Coronary artery (tissue), 2 donors: ENCODE measurements around the gene LMO2.

Source experiments
- DNase-seq: peaks from one replicate; pipeline ENCODE4 v3.0.0-alpha.2; 2017; ENCODE audit warnings: low spot score
- H3K27ac ChIP-seq, 2 donors: fragments of 200-600 bp; sonication (generic); one replicate each; pipeline ENCODE4 v1.5.1; 2016 to 2019
- H3K4me3 ChIP-seq: fragments of 200-600 bp; sonication (generic); 2 replicates; pipeline ENCODE4 v1.5.1; 2016; ENCODE audit warnings: mild to moderate bottlenecking, moderate library complexity
- CTCF ChIP-seq: fragments of 200-600 bp; sonication (generic); IDR thresholded peaks from one replicate; pipeline ENCODE4 v1.5.1; 2019; ENCODE audit warnings: antibody characterized with exemption

Gene LMO2

DNA sequence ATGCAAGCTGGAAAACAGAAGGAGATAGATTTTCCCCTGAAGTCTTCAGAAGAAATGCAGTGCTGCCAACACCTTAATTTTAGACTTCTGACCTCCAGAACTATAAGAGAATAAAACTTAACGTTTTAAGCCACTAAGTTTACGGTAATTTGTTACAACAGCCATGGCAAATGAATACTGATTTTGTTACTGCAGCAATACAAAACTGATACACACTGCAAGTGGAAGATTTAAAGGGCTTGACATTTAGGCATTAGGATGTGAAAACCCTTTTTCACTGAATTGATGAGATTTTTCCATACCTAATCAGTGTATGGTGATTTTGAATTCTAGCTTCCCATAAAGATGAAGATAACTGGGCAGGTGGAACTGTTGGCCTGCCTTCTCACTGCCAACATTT, 22.1 kb upstream of the LMO2 start:
- no peak for TF ChIP-seq CTCF
- Histone ChIP-seq H3K27ac (no peak overlapping the region), H3K4me3 (no peak overlapping the region)
- DNase-seq = no peak

DNA sequence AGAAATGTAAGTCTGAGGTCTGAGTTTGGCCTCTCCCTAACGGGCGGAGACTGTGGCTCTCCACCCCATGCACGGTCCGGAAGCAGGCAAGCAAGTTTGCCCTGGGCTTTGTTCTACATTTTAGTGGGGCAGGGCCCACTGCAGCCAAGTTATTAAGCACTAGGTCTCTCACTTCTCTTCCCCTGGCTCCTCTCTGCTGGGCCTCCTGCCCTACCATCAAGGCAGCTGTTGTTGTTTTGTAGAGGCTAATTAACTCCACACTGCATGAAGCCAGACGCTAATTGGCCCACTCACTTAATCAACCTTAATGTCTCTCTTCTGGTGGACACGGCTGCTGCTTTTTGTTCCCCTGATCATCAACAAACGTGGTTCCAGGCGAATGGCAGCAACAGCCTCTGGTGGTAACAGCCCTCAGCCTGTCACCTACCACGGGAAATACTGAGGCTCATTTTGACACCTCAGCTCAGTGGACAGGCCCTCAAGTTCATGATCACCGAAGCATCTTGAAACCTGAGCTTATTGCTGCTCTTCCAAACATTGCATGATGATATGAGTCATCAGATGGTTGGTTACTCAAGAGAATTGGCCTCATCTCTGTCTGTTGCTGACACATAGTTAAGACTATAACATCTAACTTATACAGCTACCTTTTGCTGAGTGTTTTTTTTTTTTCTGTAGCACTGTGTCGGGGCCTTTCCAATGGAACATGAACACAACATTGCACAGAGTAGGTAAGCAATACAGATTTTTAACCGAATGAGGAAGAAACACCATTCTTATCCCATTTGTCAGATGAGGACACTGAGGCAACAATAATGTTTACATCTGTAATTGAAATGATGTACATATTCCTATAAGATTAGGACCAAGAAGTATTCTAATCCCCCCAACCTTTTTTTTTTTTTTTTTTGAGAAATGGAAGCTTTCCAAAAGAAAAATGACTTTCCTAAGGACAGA, 20.8 kb upstream of the LMO2 start:
- DNase-seq = no peak
- peak overlapping the region in 1 of 2 donors; percentile 31 for H3K27ac ChIP-seq
- H3K4me3 ChIP-seq = no peak overlapping the region
- TF ChIP-seq CTCF = no peak

GRCh38 chr11:33910958-33911339, 19.1 kb upstream of the LMO2 start:
- no peak for TF ChIP-seq CTCF
- H3K27ac ChIP-seq = no peak overlapping the region
- no peak overlapping the region for H3K4me3 ChIP-seq
- DNase-seq = no peak

DNA sequence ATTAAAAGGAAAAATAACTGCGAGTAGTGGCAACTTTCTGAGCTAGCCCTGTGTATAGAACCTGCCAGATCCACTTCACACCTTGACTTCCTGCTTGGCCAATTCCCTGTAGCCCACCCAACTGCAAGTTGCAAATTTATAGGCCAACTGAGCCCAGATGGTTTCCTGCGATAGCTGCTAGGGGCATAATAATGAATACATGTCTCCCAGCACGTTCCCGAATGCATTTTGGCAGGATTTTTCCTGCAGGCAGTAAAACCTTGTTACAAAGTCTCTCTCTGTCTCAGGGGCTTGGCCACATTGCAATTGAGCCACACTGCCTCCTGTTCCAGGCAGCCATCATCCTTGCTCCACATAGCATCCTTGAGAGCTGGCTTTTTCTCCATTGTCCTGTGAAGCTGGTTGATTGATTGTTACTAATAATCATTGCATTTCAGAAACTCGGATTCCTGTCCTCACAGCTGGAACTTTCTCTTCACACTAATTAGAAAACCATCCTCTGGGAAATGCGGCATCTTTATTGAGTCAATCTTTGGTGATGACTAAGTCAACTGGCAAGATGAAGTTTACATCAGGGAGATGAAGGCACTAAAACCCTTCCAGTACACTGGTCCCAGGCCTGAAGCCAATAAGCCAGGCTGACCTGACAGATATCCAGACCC, 18.6 kb upstream of the LMO2 start:
- no peak for DNase-seq
- TF ChIP-seq CTCF = no peak
- Histone ChIP-seq H3K4me3 (no peak overlapping the region), H3K27ac (no peak overlapping the region)

DNA sequence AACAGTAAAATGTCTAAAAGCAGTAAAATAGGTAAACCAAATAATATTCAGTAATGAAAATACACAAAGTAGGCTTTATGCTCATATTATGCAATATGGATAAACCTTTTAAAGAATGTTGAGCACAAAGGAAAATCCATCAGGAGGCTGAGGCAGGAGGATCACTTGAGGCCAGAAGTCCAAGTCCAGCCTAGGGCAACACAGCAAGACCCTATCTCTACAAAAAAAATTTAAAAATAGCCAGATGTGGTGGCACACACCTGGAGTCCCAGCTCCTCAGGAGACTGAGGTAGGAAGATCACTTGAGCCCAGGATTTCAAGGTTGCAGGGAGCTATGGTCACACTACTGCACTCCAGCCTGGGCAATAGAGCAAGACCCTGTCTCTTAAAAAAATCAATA, 17.7 kb upstream of the LMO2 start:
- DNase-seq = no peak
- TF ChIP-seq CTCF = no peak

GRCh38 chr11:33909150-33909549, 17.3 kb upstream of the LMO2 start:
- TF ChIP-seq CTCF = no peak
- Histone ChIP-seq H3K27ac (no peak overlapping the region), H3K4me3 (no peak overlapping the region)
- DNase-seq = no peak

More for the DNA sequence above, 17.7 kb upstream of the LMO2 start:
- Histone ChIP-seq H3K4me3 (no peak overlapping the region), H3K27ac (no peak overlapping the region)

DNA sequence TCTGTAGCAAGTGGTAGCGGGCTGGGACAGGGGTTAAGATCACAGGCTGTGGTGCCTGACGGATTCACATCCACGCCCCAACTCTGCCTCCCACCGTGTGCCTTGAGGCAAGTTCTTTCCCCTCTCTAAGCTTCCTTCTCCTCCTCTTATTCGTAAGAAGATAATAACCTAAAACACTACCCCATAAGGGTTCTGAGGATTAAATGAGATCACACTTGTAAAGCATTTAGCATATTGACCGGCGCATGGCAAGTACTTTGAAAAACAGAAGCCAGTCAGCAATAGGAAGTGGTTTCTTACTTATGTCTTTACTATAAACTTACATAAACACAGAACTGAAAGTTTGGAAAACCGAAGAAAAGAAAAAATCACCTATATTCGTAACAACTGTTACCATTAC, 15.5 kb upstream of the LMO2 start:
- no peak overlapping the region for H3K4me3 ChIP-seq
- no peak overlapping the region for H3K27ac ChIP-seq
- TF ChIP-seq CTCF = no peak
- no peak for DNase-seq
